IMR-90 (cell line): ENCODE results near the gene CCDC69.

Experiments used
- BHLHE40 ChIP-seq: fragments of 150-350 bp; IDR thresholded peaks from 2 replicates; pipeline ENCODE4 v1.6.1; 2016; ENCODE audit warnings: mild to moderate bottlenecking, low read depth, low read length
- CEBPB ChIP-seq: IDR thresholded peaks from 2 replicates; pipeline ENCODE4 v1.6.1; 2012; ENCODE audit warnings: low read depth, low read length, improper control_type of control experiment
- CTCF ChIP-seq: conservative IDR thresholded peaks from 2 replicates; pipeline ENCODE4 v1.5.1; 2012; ENCODE audit warnings: mild to moderate bottlenecking, low read depth, low read length, improper control_type of control experiment
- FOS ChIP-seq: fragments of 150-350 bp; IDR thresholded peaks from 2 replicates; pipeline ENCODE4 v1.6.1; 2016; ENCODE audit warnings: low read depth, low read length
- MAFK ChIP-seq: IDR thresholded peaks from 2 replicates; pipeline ENCODE4 v1.6.1; 2012; ENCODE audit warnings: low read depth, low read length, improper control_type of control experiment
- MXI1 ChIP-seq: IDR thresholded peaks from 2 replicates; pipeline ENCODE4 v1.6.1; 2012; ENCODE audit warnings: low read depth, mild to moderate bottlenecking, low read length, moderate library complexity, borderline replicate concordance
- NFE2L2 ChIP-seq: fragments of 150-350 bp; IDR thresholded peaks from 2 replicates; pipeline ENCODE4 v1.6.1; 2016; ENCODE audit warnings: low read depth, mild to moderate bottlenecking, low read length
- POLR2A ChIP-seq: IDR thresholded peaks from 2 replicates; pipeline ENCODE4 v1.6.1; 2012; ENCODE audit warnings: mild to moderate bottlenecking, low read depth, low read length
- RAD21 ChIP-seq: IDR thresholded peaks from 2 replicates; pipeline ENCODE4 v1.6.1; 2012; ENCODE audit warnings: low read length, improper control_type of control experiment
- SMC3 ChIP-seq: fragments of 150-350 bp; IDR thresholded peaks from 2 replicates; pipeline ENCODE4 v1.6.1; 2016; ENCODE audit warnings: low read depth, mild to moderate bottlenecking, antibody characterized with exemption, low read length, moderate library complexity
- USF2 ChIP-seq: fragments of 150-350 bp; IDR thresholded peaks from 2 replicates; pipeline ENCODE4 v1.6.1; 2017; ENCODE audit warnings: mild to moderate bottlenecking, antibody characterized with exemption, low read length, low read depth

GRCh38 chr5:151212406-151212798, 11.5 kb downstream of the CCDC69 start:
- TF ChIP-seq CTCF (no peak), POLR2A (no peak), MXI1 (no peak), RAD21 (no peak), SMC3 (no peak), MAFK (no peak), USF2 (no peak), BHLHE40 (no peak), CEBPB (no peak), FOS (no peak), NFE2L2 (no peak)
